SU-DHL-6 (cell line): ENCODE results near the gene C3orf70.

Experiments
- CTCF ChIP-seq: fragments of 200-600 bp; sonication (generic); IDR thresholded peaks from one replicate; pipeline ENCODE4 v1.5.1; 2017; ENCODE audit warnings: antibody characterized with exemption, mild to moderate bottlenecking, low read length, moderate library complexity; ENCODE audit not compliant: insufficient read depth, poor library complexity, severe bottlenecking
- EZH2phosphoT487 ChIP-seq: fragments of 200-600 bp; sonication (generic), shearing (Covaris generic); conservative IDR thresholded peaks from 2 replicates; pipeline ENCODE4 v1.6.1; 2018; ENCODE audit warnings: mild to moderate bottlenecking, antibody characterized with exemption, low read length, moderate library complexity, mixed read lengths

GRCh38 chr3:185164428-185165217 lies 11.8 kb upstream of the C3orf70 start:
- TF ChIP-seq CTCF (no peak), EZH2phosphoT487 (no peak)
